Mucosa of rectum (tissue), 2 donors: ENCODE data around the gene RFX7.
A peak's percentile ranks its signal among the peaks of the same experiment; 100 is the strongest.
"Not testable (repeated sequence)": the region's sequence is repeated elsewhere in the genome, so short reads cannot be mapped to it uniquely, and the experiment has no call there.

ENCODE experiments used
- H3K27ac ChIP-seq, 2 donors: one replicate each; pipeline ENCODE4 v1.7.0; 2013; ENCODE audit warnings: inconsistent platforms in 2 of 2, low read depth in 2 of 2, low read length in 2 of 2
- H3K27me3 ChIP-seq, 2 donors: one replicate each; pipeline ENCODE4 v1.7.0; 2013; ENCODE audit warnings: low read length in 2 of 2; ENCODE audit not compliant: control insufficient read depth in 2 of 2, insufficient read depth in 2 of 2
- H3K36me3 ChIP-seq, 2 donors: one replicate each; pipeline ENCODE4 v1.7.0; 2013; ENCODE audit warnings: low read length in 2 of 2; ENCODE audit not compliant: control insufficient read depth in 2 of 2, insufficient read depth in 2 of 2
- H3K4me1 ChIP-seq, 2 donors: one replicate each; pipeline ENCODE4 v1.7.0; 2013; ENCODE audit warnings: low read length in 2 of 2, mild to moderate bottlenecking in 1 of 2; ENCODE audit not compliant: control insufficient read depth in 2 of 2, insufficient read depth in 2 of 2
- H3K4me3 ChIP-seq, 2 donors: one replicate each; pipeline ENCODE4 v1.7.0; 2013; ENCODE audit warnings: low read length in 2 of 2
- H3K9ac ChIP-seq, 2 donors: one replicate each; pipeline ENCODE4 v1.7.0; 2013; ENCODE audit warnings: low read length in 2 of 2, low read depth in 1 of 2, mild to moderate bottlenecking in 1 of 2
- H3K9me3 ChIP-seq, 2 donors: one replicate each; pipeline ENCODE4 v1.7.0; 2013; ENCODE audit warnings: low read length in 2 of 2; ENCODE audit not compliant: control insufficient read depth in 2 of 2
- donor health status: healthy.
- donor health status: Normal muscosa, but diverticular disease.

The RFX7 gene

DNA sequence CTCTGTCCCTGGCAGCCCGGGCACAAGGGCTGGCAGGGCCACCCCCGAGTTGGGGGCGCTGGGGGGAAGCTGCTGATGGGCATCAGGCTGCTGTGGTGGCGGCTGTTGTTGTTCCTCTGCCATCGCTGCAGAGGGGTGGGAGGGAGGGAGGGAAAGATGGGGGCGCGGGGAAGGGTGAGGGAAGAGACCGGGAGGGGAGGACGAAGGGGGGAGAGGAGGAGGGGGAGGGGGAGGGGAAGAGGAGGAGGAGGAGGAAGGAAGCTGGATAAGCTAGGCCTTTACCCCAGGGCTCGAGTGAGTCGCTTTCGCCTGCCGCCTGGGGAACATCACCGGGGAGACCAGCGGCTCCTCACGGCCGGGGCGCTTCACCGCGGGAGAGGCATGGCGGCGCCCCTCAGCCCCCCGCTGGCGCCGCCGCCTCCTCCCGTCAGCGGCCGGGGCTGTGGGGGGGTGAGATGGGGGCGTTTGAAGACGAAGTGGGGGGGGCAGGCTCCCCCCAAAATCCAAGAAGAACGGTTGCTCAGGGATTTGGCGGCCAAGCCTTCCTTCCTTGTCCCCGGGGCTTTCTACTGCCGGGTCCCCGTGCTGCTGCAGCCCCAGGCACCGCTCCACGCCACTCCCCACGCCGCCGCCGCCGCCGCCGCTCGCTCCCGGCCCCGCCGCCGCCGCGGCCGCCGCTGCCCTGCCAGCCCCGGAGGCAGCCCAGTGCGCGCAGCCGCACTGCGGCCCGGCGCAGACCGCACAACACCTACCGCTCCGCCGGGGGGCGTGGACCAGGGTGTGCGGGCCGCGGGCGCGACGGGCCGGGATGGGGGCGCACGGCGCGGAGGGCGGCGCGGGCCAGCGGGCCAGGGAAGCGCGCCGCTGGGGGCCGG, at the start of gene RFX7:
TSS of gene RFX7 (minus strand) at position 717 of the 875 bp plus-strand sequence. CDS start at position 123, 594 bp downstream.
- Histone ChIP-seq H3K27me3 (no peaks in the 10 kb centered on the region), H3K4me3 (peak within 1 kb of the TSS; percentile 59 to 75), H3K36me3 (no peaks in the 10 kb centered on the region), H3K27ac (peak within 1 kb of the TSS; percentile 69 to 75), H3K4me1 (peaks cover 10 to 27% of the 10 kb centered on the region in 2 donors), H3K9me3 (no peaks in the 10 kb centered on the region), H3K9ac (peak within 1 kb of the TSS; percentile 78 to 81)

DNA sequence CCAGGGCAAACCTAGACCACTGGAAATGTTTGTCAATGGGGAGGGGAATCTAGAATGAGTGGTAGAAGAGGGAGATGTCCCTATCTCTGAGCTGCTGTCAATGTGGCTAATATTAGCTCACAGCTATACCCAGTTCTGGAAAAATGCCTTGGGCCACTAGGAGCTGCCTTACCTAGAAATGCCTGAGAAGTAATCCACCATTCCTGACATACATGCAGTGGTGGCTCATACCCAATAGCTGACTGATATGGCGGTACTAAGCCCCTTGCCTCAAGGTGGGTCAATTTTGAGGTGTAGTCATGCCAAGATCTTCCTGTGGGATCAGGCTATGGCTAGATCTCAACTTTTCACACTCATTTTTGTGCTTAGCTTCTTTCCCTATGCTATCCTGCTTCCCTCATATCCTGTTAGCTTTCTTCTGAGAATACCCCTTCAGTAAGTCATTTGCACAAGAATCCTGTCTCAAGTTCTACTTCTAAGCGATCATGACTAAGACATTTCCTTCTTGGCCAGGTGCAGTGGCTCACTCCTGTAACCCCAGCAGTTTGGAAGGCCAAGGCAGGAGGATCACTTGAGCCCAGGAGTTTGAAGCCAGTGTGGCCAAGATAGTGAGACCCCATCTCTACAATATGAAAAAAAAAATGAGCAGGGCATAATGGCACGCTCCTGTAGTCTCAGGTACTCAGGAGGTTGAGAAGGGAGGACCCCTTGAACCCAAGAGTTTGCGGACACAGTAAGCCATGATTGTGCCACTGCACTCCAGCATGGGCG, 49.1 kb upstream of the RFX7 start:
- no peak overlapping the region for H3K4me3 ChIP-seq
- H3K27me3 ChIP-seq = peaks cover 0 to 2% of the 10 kb centered on the region in 2 donors
- H3K9ac ChIP-seq = no peak overlapping the region
- H3K9me3 ChIP-seq = no peaks in the 10 kb centered on the region
- H3K27ac ChIP-seq = no peak overlapping the region
- no peaks in the 10 kb centered on the region for H3K36me3 ChIP-seq
- no peaks in the 10 kb centered on the region for H3K4me1 ChIP-seq

DNA sequence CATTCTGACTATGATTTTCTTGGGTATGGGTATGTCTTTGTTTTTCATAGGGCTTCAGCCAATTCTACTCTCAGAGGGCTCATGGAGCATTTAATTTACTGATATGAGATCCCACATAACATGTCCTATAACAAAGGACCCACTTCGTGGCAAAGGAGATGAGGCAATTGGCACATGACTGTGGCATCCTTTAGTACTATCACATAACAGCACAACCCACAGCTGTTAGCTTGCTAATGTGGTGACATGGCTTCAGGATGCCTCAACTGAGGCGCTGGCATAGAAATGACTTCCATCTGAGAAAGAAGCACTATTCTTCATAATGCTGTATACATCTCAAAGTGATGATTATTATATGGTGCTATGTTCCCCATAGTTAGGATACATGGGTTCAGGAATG, 48.1 kb upstream of the RFX7 start:
- Histone ChIP-seq H3K27me3 (peaks cover 0 to 2% of the 10 kb centered on the region in 2 donors), H3K27ac (no peak overlapping the region), H3K36me3 (no peaks in the 10 kb centered on the region), H3K4me3 (no peak overlapping the region), H3K4me1 (no peaks in the 10 kb centered on the region), H3K9ac (no peak overlapping the region), H3K9me3 (no peaks in the 10 kb centered on the region)

DNA sequence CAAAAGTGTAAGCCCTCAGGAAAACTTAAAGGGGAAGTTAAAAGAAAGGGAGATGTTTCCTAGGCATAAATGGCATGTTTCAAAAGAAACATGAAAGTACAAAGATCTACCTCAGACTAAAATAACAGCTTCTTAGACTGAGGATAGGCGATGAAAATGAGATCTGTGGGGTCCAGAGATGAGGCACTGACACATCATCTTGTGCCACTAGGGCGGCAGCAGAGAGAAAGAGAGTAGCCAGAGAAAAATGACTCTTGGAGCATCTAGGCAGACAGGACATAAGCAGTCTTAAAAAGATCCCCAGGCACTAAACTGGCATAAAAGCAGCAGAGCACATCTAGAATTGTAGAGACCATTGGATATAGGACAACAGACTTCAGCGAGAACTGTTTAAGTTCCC, 42.5 kb upstream of the RFX7 start:
- Histone ChIP-seq H3K9me3 (no peaks in the 10 kb centered on the region), H3K27me3 (no peaks in the 10 kb centered on the region), H3K27ac (no peak overlapping the region), H3K9ac (no peak overlapping the region), H3K36me3 (no peaks in the 10 kb centered on the region), H3K4me1 (no peaks in the 10 kb centered on the region), H3K4me3 (no peak overlapping the region)

DNA sequence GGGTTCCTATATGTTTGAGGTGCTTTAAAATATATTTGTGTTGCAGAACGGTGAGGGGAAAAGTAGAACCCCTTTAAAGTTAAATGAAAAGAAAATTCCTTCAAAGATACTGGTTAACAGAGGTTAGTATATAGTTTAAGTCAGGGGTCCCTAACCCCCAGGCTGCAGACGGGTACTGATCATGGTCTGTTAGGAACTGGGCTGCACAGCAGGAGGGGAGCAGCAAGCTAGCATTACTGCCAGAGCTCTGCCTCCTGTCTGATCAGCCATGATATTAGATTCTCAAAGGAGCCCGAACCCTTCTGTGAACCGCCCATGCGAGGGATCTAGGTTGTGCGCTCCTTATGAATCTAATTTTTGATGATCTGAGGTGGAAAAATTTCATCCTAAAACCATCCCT, 37.5 kb upstream of the RFX7 start:
- Histone ChIP-seq H3K27me3 (no peaks in the 10 kb centered on the region), H3K9ac (no peak overlapping the region), H3K27ac (no peak overlapping the region), H3K4me3 (no peak overlapping the region), H3K9me3 (no peaks in the 10 kb centered on the region), H3K4me1 (no peaks in the 10 kb centered on the region), H3K36me3 (no peaks in the 10 kb centered on the region)

DNA sequence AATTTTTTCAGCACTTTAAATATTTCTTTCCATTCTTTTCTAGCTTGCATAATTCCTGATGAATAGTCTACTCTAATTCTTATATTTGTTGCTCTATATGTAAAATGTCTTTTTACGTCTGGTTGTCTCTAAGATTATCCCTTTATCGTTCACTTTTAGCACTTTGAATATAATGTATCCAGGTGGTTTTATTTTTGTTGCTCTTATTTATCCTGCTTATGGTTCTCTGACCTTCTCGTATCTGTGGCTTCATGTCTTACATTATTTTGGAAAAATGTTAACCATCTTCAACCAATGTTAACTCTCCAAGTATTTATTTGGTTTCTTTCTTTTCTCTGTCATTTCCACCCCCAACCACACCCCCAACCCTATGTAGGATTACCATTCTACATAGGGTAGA, 30.0 kb upstream of the RFX7 start:
- Histone ChIP-seq H3K27me3 (no peaks in the 10 kb centered on the region), H3K27ac (no peak overlapping the region), H3K9me3 (no peaks in the 10 kb centered on the region), H3K4me3 (no peak overlapping the region), H3K36me3 (no peaks in the 10 kb centered on the region), H3K4me1 (no peaks in the 10 kb centered on the region), H3K9ac (no peak overlapping the region)

DNA sequence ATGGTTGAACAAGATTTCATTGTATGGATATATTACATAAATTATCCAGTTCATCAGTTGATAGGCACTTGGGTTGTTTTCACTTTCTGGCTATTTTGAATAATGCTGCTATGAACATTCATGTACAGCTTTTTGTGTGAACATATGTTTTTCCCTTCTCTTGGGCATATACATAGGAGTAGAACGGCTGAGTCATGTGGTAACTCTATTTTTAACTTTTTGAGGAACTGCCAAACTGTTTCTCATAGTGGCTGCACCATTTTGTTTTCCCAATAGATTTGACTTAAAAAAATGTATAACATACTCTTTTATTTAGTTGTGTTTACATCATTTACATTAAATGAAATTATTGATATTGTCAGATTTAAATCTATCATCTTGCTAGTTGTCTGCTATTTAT, 28.8 kb upstream of the RFX7 start:
- no peaks in the 10 kb centered on the region for H3K9me3 ChIP-seq
- H3K36me3 ChIP-seq = no peaks in the 10 kb centered on the region
- no peaks in the 10 kb centered on the region for H3K4me1 ChIP-seq
- no peak overlapping the region for H3K4me3 ChIP-seq
- no peaks in the 10 kb centered on the region for H3K27me3 ChIP-seq
- H3K9ac ChIP-seq = no peak overlapping the region
- H3K27ac ChIP-seq = no peak overlapping the region

DNA sequence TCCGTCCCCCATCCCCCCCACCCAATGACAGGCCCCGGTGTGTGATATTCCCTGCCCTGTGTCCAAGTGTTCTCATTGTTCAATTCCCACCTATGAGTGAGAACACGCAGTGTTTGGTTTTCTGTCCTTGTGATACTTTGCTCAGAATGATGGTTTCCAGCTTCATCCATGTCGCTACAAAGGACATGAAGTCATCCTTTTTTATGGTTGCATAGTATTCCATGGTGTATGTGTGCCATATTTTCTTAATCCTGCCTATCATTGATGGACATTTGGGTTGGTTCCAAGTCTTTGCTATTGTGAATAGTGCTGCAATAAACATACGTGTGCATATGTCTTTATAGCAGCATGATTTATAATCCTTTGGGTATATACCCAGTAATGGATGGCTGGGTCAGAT, 22.8 kb upstream of the RFX7 start:
- H3K4me1 ChIP-seq, H3K9ac ChIP-seq, H3K27me3 ChIP-seq, H3K4me3 ChIP-seq, H3K9me3 ChIP-seq, H3K36me3 ChIP-seq, H3K27ac ChIP-seq: not testable (repeated sequence)

DNA sequence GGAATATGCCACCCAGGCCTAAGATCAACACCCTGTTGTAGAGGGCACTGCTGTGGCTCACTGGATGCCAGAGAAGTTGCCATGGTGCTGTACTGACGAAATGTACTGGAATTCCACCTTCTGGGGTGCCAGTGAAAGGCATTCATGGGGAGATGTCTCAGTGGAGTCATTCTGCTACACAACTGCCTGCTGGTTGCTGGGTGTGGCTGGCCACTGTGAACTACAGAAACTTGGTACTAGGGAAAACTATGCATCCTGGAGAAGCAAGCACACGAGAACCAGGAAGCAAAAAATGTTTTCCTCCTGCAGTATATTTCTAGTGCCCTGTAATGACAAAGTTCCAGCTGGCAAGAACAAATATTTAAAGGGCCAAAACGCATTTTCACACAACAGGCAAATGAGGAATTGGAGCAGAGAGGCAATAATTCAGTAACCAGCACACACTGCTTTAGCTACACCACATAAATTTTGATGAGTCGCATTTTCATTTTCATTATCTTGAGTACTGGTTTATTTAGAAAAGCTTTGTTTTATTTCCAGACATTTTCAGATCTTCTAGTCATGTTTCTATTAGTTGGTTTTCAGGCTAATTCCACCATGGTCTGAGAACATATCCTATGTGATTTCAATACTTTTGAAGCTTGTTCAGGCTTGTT, 18.3 kb upstream of the RFX7 start:
- no peaks in the 10 kb centered on the region for H3K36me3 ChIP-seq
- no peak overlapping the region for H3K9ac ChIP-seq
- H3K27ac ChIP-seq = peak overlapping the region; percentile 43 to 44
- H3K4me1 ChIP-seq = peaks cover 3 to 7% of the 10 kb centered on the region in 2 donors
- no peaks in the 10 kb centered on the region for H3K9me3 ChIP-seq
- no peak overlapping the region for H3K4me3 ChIP-seq
- H3K27me3 ChIP-seq = no peaks in the 10 kb centered on the region

DNA sequence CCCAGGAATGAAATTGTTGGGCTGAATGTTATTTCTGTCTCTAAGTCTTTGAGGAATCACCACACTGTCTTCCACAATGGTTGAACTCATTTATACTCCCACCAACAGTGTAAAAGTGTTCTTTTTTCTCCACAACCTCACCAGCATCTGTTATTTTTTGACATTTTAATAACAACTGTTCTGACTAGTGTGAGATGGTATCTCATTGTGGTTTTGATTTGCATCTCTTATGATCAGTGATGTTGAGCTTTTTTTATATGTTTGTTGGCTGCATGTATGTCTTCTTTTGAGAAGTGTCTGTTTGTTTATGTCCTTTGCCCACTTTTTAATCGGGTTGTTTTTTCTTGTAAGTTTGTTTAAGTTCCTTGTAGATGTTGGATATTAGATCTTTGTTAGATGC, 13.6 kb upstream of the RFX7 start:
- not testable (repeated sequence) for H3K4me3 ChIP-seq, H3K36me3 ChIP-seq, H3K27me3 ChIP-seq, H3K27ac ChIP-seq, H3K9ac ChIP-seq, H3K9me3 ChIP-seq, H3K4me1 ChIP-seq
